Measurements from ENCODE around the gene KLF15.

KLF15 gene

GRCh38 chr3:126391631-126392030 lies 34.4 kb upstream of the KLF15 start:
- TF ChIP-seq CTCF (IDR thresholded peaks at IDR 0.05; ENCODE audit: low read depth, low read length, missing control alignments), result no peak
- H3K4me3 ChIP-seq (ENCODE audit: low read depth, low read length), result no peak overlapping the region
- DNase-seq, result no peak
- no peaks in the 10 kb centered on the region for H3K36me3 ChIP-seq (replicated peaks)
- peaks cover 26% of the 10 kb centered on the region for H3K27me3 ChIP-seq (replicated peaks)
- in situ Hi-C loops (cut with HindIII; ENCODE audit: low pct_ligation_motif_present, low sequenced_read_pairs), result no loop called here
- no peak overlapping the region for H3K27ac ChIP-seq

GRCh38 chr3:126390751-126391150 lies 33.5 kb upstream of the KLF15 start:
- TF ChIP-seq CTCF (IDR thresholded peaks at IDR 0.05; ENCODE audit: low read depth, low read length, missing control alignments), result no peak
- H3K27me3 ChIP-seq (replicated peaks), result peaks cover 26% of the 10 kb centered on the region
- no peak overlapping the region for H3K27ac ChIP-seq
- no peaks in the 10 kb centered on the region for H3K36me3 ChIP-seq (replicated peaks)
- no peak overlapping the region for H3K4me3 ChIP-seq (ENCODE audit: low read depth, low read length)
- no peak for DNase-seq
- in situ Hi-C loops (cut with HindIII; ENCODE audit: low pct_ligation_motif_present, low sequenced_read_pairs), result no loop called here

GRCh38 chr3:126390201-126390600 lies 33.0 kb upstream of the KLF15 start:
- Histone ChIP-seq H3K4me3 (ENCODE audit: low read depth, low read length) (no peak overlapping the region), H3K27ac (no peak overlapping the region), H3K36me3 (replicated peaks) (no peaks in the 10 kb centered on the region), H3K27me3 (replicated peaks) (peaks cover 25% of the 10 kb centered on the region)
- no peak for TF ChIP-seq CTCF (IDR thresholded peaks at IDR 0.05; ENCODE audit: low read depth, low read length, missing control alignments)
- DNase-seq, result no peak
- in situ Hi-C loops (cut with HindIII; ENCODE audit: low pct_ligation_motif_present, low sequenced_read_pairs), result no loop called here

- in situ Hi-C loops (cut with HindIII; ENCODE audit: low pct_ligation_motif_present, low sequenced_read_pairs), result no loop called here
- Histone ChIP-seq H3K27me3 (replicated peaks) (peaks cover 21% of the 10 kb centered on the region), H3K36me3 (replicated peaks) (no peaks in the 10 kb centered on the region), H3K27ac (no peak overlapping the region), H3K4me3 (ENCODE audit: low read depth, low read length) (no peak overlapping the region)
- no peak for TF ChIP-seq CTCF (IDR thresholded peaks at IDR 0.05; ENCODE audit: low read depth, low read length, missing control alignments)
- no peak for DNase-seq
Measured at GRCh38 chr3:126389794-126390146, 32.6 kb upstream of the KLF15 start.

- no peaks in the 10 kb centered on the region for H3K36me3 ChIP-seq (replicated peaks)
- H3K4me3 ChIP-seq (ENCODE audit: low read depth, low read length), result peak overlapping the region; percentile 52
- no peak overlapping the region for H3K27ac ChIP-seq
- H3K27me3 ChIP-seq (replicated peaks), result peaks cover 16% of the 10 kb centered on the region
- DNase-seq, result peak; percentile 60
- peak; percentile 74 for TF ChIP-seq CTCF (IDR thresholded peaks at IDR 0.05; ENCODE audit: low read depth, low read length, missing control alignments)
- in situ Hi-C loops (cut with HindIII; ENCODE audit: low pct_ligation_motif_present, low sequenced_read_pairs), result no loop called here
Measured at GRCh38 chr3:126389112-126389793, 32.0 kb upstream of the KLF15 start.

GRCh38 chr3:126381966-126382365 lies 24.8 kb upstream of the KLF15 start:
- Histone ChIP-seq H3K27me3 (replicated peaks) (no peaks in the 10 kb centered on the region), H3K36me3 (replicated peaks) (no peaks in the 10 kb centered on the region), H3K27ac (no peak overlapping the region), H3K4me3 (ENCODE audit: low read depth, low read length) (no peak overlapping the region)
- no peak for TF ChIP-seq CTCF (IDR thresholded peaks at IDR 0.05; ENCODE audit: low read depth, low read length, missing control alignments)
- in situ Hi-C loops (cut with HindIII; ENCODE audit: low pct_ligation_motif_present, low sequenced_read_pairs), result no loop called here
- DNase-seq, result no peak

Measured in brain microvascular endothelial cell (primary cell).